Caco-2 (cell line): ENCODE data around the gene BCAN. TPM values are rescaled to one million over a fixed set of nuclear protein-coding genes. Genes with fewer than 3 reads are reported as not detected.

ENCODE experiments used
- BruUV-seq: library from RNA; stranded (reverse); fragments of 400-500 nt; replicated peaks from 2 replicates; lab custom pipeline; 2021; lab: Mats Ljungman, UMichigan
- CTCF ChIA-PET: fragments of 300-600 bp; sonication (Branson Sonifier 250); formaldehyde crosslinking; loops from one replicate; lab custom pipeline; 2022; ENCODE audit warnings: antibody characterized with exemption; lab: Charles Lee
- POLR2A ChIA-PET: fragments of 300-600 bp; sonication (Branson Sonifier 250); formaldehyde crosslinking; loops from one replicate; lab custom pipeline; 2022; ENCODE audit warnings: antibody characterized with exemption; lab: Charles Lee
- DNase-seq, 2 experiments: peaks; one replicate each; pipeline versions ENCODE4 v3.0.0 to v3.0.0-alpha.2; 2020 to 2022
- H3K27me3 ChIP-seq: replicated peaks from 2 replicates; pipeline ENCODE4 v1.6.0; 2011; ENCODE audit warnings: low read length; ENCODE audit not compliant: control insufficient read depth, insufficient read depth
- H3K36me3 ChIP-seq: 2 replicates; pipeline ENCODE4 v1.5.1; 2011; ENCODE audit warnings: low read length; ENCODE audit not compliant: control insufficient read depth, insufficient read depth
- H3K4me1 ChIP-seq: fragments of 250-450 bp; sonication (Bioruptor Pico); 2 replicates; pipeline ENCODE4 v1.5.1; 2020; ENCODE audit warnings: mild to moderate bottlenecking
- H3K4me3 ChIP-seq: 2 replicates; pipeline ENCODE4 v1.5.1; 2011; ENCODE audit warnings: low read depth, mild to moderate bottlenecking, control low read depth, low read length
- H3K9me3 ChIP-seq: fragments of 250-450 bp; sonication (Bioruptor Pico); 2 replicates; pipeline ENCODE4 v1.5.1; 2020; ENCODE audit warnings: mild to moderate bottlenecking, moderate library complexity
- H3K27ac Mint-ChIP-seq: one replicate; pipeline ENCODE4 v1.8.0; 2022; ENCODE audit warnings: mixed read lengths; ENCODE audit not compliant: unreplicated experiment
- H3K27me3 Mint-ChIP-seq: one replicate; pipeline ENCODE4 v1.8.0; 2022; ENCODE audit warnings: mixed read lengths; ENCODE audit not compliant: insufficient read depth, unreplicated experiment
- H3K36me3 Mint-ChIP-seq: one replicate; pipeline ENCODE4 v1.8.0; 2022; ENCODE audit warnings: mild to moderate bottlenecking, mixed read lengths; ENCODE audit not compliant: insufficient read depth, unreplicated experiment
- H3K4me1 Mint-ChIP-seq: one replicate; pipeline ENCODE4 v1.8.0; 2022; ENCODE audit warnings: low read depth, mixed read lengths; ENCODE audit not compliant: unreplicated experiment
- H3K4me3 Mint-ChIP-seq: one replicate; pipeline ENCODE4 v1.8.0; 2022; ENCODE audit warnings: mild to moderate bottlenecking, moderate library complexity, mixed read lengths; ENCODE audit not compliant: unreplicated experiment
- H3K9me3 Mint-ChIP-seq: one replicate; pipeline ENCODE4 v1.8.0; 2022; ENCODE audit warnings: mixed read lengths; ENCODE audit not compliant: unreplicated experiment
- intact Hi-C: fragments of 100-400 bp; cut with micrococcal nuclease; formaldehyde crosslinking; loops from one replicate; pipeline ENCODE4 v1.10.0; 2022; ENCODE audit not compliant: unreplicated experiment
- total RNA-seq: library from RNA; stranded (reverse); gene quantifications from 2 replicates; pipeline ENCODE4 v1.2.3, GENCODE V29; 2022
- TF ChIP-seq, protein P1 (sequence below), 2 experiments: fragments of 200-600 bp in 1 of 2; IDR thresholded peaks; 1 replicate in 1 of 2; 2 replicates in 1 of 2; pipeline versions ENCODE4 v1.5.1 to v1.8.0; 2011 to 2022; ENCODE audit warnings: antibody characterized with exemption in 1 of 2, control low read depth in 1 of 2, inconsistent platforms in 1 of 2, low read depth in 1 of 2, low read length in 1 of 2, mild to moderate bottlenecking in 1 of 2, moderate library complexity in 1 of 2; ENCODE audit not compliant: insufficient read depth in 1 of 2, severe bottlenecking in 1 of 2, unreplicated experiment in 1 of 2

BCAN gene
- total RNA-seq, 1 experiment from 2014 or later = not detected

DNA sequence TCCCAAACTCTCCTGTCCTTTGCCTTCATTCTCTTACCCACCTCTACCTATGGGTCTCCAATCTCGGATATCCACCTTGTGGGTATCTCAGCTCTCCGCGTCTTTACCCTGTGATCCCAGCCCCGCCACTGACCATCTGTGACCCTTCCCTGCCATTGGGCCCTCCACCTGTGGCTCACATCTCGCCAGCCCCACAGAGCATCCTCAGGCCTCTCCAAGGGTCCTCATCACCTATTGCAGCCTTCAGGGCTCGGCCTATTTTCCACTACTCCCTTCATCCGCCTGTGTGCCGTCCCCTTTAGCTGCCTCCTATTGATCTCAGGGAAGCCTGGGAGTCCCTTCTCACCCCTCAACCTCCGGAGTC, 11.1 kb downstream of the BCAN start:
- peaks cover 9% of the 10 kb centered on the region for H3K27me3 Mint-ChIP-seq
- ChIA-PET CTCF (interaction anchor here (0.9 kb wide), 1 partner anchor 24 kb away, joined by 4 read pairs; the partner anchor contains the start of gene NES), POLR2A (no interaction called here)
- H3K9me3 ChIP-seq = no peaks in the 10 kb centered on the region
- BruUV-seq = no TSS peak
- no peak overlapping the region for H3K27ac Mint-ChIP-seq
- no peak for DNase-seq
- no peaks in the 10 kb centered on the region for H3K4me1 ChIP-seq
- TF ChIP-seq, protein P1, sequence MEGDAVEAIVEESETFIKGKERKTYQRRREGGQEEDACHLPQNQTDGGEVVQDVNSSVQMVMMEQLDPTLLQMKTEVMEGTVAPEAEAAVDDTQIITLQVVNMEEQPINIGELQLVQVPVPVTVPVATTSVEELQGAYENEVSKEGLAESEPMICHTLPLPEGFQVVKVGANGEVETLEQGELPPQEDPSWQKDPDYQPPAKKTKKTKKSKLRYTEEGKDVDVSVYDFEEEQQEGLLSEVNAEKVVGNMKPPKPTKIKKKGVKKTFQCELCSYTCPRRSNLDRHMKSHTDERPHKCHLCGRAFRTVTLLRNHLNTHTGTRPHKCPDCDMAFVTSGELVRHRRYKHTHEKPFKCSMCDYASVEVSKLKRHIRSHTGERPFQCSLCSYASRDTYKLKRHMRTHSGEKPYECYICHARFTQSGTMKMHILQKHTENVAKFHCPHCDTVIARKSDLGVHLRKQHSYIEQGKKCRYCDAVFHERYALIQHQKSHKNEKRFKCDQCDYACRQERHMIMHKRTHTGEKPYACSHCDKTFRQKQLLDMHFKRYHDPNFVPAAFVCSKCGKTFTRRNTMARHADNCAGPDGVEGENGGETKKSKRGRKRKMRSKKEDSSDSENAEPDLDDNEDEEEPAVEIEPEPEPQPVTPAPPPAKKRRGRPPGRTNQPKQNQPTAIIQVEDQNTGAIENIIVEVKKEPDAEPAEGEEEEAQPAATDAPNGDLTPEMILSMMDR (IDR thresholded peaks at IDR 0.05; ENCODE audit: insufficient read depth in 1 of 2, low read depth in 1 of 2, low read length in 1 of 2, severe bottlenecking in 1 of 2, unreplicated experiment in 1 of 2) = no peak
- H3K36me3 Mint-ChIP-seq = no peaks in the 10 kb centered on the region
- intact Hi-C loops = no loop called here
- H3K9me3 Mint-ChIP-seq = no peaks in the 10 kb centered on the region
- H3K4me3 Mint-ChIP-seq = no peak overlapping the region
- no peaks in the 10 kb centered on the region for H3K4me1 Mint-ChIP-seq
- no peaks in the 10 kb centered on the region for H3K27me3 ChIP-seq
- H3K4me3 ChIP-seq = no peak overlapping the region
- H3K36me3 ChIP-seq = no peaks in the 10 kb centered on the region

DNA sequence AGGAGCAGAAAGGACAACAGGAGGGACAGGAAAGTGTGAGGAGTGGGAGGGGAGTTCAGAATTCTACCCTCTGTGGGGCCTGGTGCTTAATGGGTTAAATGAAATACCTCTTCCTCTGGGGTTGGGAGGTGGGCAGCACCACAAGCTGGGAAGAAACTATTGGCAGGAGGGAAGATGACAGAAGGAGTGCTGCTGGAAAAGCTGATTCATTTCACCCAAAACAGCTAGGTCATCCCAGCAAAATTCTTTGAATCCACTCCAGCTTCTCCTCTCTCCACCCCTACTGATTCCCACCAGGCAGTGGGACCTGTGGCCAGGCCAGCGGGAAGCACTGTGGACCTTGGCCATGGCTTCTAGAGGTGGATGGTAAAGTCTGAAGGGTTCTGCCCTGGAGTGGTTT, 12.8 kb downstream of the BCAN start:
- TF ChIP-seq, protein P1 (IDR thresholded peaks at IDR 0.05; ENCODE audit: insufficient read depth in 1 of 2, low read depth in 1 of 2, low read length in 1 of 2, severe bottlenecking in 1 of 2, unreplicated experiment in 1 of 2) = no peak
- no peaks in the 10 kb centered on the region for H3K36me3 ChIP-seq
- no peaks in the 10 kb centered on the region for H3K9me3 ChIP-seq
- H3K4me1 Mint-ChIP-seq = peaks cover 5% of the 10 kb centered on the region
- no peak overlapping the region for H3K4me3 ChIP-seq
- no peak overlapping the region for H3K27ac Mint-ChIP-seq
- no peak for DNase-seq
- intact Hi-C loops = no loop called here
- peaks cover 2% of the 10 kb centered on the region for H3K36me3 Mint-ChIP-seq
- no peaks in the 10 kb centered on the region for H3K27me3 ChIP-seq
- no TSS peak for BruUV-seq
- ChIA-PET CTCF (no interaction called here), POLR2A (no interaction called here)
- H3K27me3 Mint-ChIP-seq = peaks cover 9% of the 10 kb centered on the region
- no peak overlapping the region for H3K4me3 Mint-ChIP-seq
- H3K9me3 Mint-ChIP-seq = no peaks in the 10 kb centered on the region
- peaks cover 4% of the 10 kb centered on the region; the same call in 1 of the 2 replicates for H3K4me1 ChIP-seq

DNA sequence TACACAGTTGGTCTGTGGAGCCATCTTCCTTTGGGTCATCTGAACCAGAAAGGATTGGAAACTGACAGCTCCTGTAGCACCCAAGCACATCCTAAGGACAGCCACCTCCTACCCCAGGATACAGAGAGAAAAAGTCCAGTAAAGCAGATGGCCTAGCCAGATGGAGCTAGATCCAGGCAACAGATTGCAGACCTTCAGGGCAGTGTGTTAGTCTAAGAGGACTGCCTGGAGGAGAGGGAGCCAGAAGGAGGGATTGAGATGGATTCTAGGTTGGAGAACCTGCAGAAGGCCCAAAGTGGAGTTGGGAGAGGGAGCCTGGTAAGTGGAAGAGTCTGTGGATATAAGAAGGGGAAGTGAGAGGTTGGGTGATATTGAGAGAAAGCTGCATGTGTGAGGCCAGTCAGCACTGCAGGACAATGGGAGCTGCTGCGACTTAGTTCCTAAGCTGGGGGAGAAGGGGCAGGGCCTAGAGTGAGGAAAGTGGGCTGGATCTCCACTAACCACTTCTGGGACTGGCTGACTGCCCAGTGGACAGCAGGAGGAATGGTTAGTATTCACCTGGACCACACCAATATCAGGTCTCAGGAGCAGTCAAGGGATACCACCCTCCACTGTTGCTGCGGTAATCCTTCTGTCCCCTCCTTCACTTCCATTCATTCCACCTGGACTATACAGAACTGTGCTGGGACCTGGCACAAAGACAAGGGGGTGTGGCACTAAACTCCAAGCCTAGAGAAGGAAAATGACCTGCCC, 13.4 kb downstream of the BCAN start:
- Histone ChIP-seq H3K36me3 (no peaks in the 10 kb centered on the region), H3K9me3 (no peaks in the 10 kb centered on the region), H3K27me3 (no peaks in the 10 kb centered on the region), H3K4me3 (no peak overlapping the region), H3K4me1 (peaks cover 7% of the 10 kb centered on the region)
- H3K36me3 Mint-ChIP-seq = peaks cover 4% of the 10 kb centered on the region
- intact Hi-C loops = no loop called here
- no peak for DNase-seq
- POLR2A ChIA-PET = no interaction called here
- H3K4me1 Mint-ChIP-seq = peaks cover 11% of the 10 kb centered on the region
- H3K27ac Mint-ChIP-seq = no peak overlapping the region
- CTCF ChIA-PET = interaction anchor here (0.7 to 1.2 kb wide), 2 partner anchors 12 to 28 kb away, joined by 3 read pairs; no protein-coding TSS in a partner anchor
- TF ChIP-seq, protein P1 (IDR thresholded peaks at IDR 0.05; ENCODE audit: insufficient read depth in 1 of 2, low read depth in 1 of 2, low read length in 1 of 2, severe bottlenecking in 1 of 2, unreplicated experiment in 1 of 2) = no peak
- H3K27me3 Mint-ChIP-seq = peaks cover 9% of the 10 kb centered on the region
- no TSS peak for BruUV-seq
- no peak overlapping the region for H3K4me3 Mint-ChIP-seq
- no peaks in the 10 kb centered on the region for H3K9me3 Mint-ChIP-seq
